Neural crest cell (in vitro differentiated cells): Measurements from ENCODE around the gene TMEM201. TPM values are rescaled to one million over a fixed set of nuclear protein-coding genes. Genes with fewer than 3 reads are reported as not detected.
A peak's percentile ranks its signal among the peaks of the same experiment; 100 is the strongest.

Source experiments
- DNase-seq: peaks from one replicate; pipeline ENCODE4 v3.0.0; 2021; ENCODE audit warnings: low read depth, mixed read lengths, low spot score
- H3K27ac Mint-ChIP-seq: one replicate; pipeline ENCODE4 v1.8.0; 2021; ENCODE audit warnings: mild to moderate bottlenecking, mixed read lengths; ENCODE audit not compliant: unreplicated experiment
- H3K27me3 Mint-ChIP-seq: 2 replicates; pipeline ENCODE4 v1.8.0; 2021; ENCODE audit warnings: low read depth, mild to moderate bottlenecking, mixed read lengths
- H3K36me3 Mint-ChIP-seq: 2 replicates; pipeline ENCODE4 v1.8.0; 2021; ENCODE audit warnings: low read depth, mild to moderate bottlenecking, mixed read lengths
- H3K4me1 Mint-ChIP-seq: 2 replicates; pipeline ENCODE4 v1.8.0; 2021; ENCODE audit warnings: mixed read lengths
- H3K4me3 Mint-ChIP-seq: one replicate; pipeline ENCODE4 v1.8.0; 2021; ENCODE audit warnings: mild to moderate bottlenecking, mixed read lengths
- H3K9me3 Mint-ChIP-seq: 2 replicates; pipeline ENCODE4 v1.8.0; 2021; ENCODE audit warnings: mixed read lengths
- total RNA-seq: library from RNA; stranded (reverse); gene quantifications from 2 replicates; pipeline ENCODE4 v1.2.1, GENCODE V29; 2021
- TF ChIP-seq, protein P1 (sequence below): fragments of 200-600 bp; sonication (generic); conservative IDR thresholded peaks from 2 replicates; pipeline ENCODE4 v1.5.0; 2021; ENCODE audit warnings: antibody characterized with exemption, mild to moderate bottlenecking

The TMEM201 gene
- total RNA-seq, 1 donor from 2014 or later: 41.4 TPM

DNA sequence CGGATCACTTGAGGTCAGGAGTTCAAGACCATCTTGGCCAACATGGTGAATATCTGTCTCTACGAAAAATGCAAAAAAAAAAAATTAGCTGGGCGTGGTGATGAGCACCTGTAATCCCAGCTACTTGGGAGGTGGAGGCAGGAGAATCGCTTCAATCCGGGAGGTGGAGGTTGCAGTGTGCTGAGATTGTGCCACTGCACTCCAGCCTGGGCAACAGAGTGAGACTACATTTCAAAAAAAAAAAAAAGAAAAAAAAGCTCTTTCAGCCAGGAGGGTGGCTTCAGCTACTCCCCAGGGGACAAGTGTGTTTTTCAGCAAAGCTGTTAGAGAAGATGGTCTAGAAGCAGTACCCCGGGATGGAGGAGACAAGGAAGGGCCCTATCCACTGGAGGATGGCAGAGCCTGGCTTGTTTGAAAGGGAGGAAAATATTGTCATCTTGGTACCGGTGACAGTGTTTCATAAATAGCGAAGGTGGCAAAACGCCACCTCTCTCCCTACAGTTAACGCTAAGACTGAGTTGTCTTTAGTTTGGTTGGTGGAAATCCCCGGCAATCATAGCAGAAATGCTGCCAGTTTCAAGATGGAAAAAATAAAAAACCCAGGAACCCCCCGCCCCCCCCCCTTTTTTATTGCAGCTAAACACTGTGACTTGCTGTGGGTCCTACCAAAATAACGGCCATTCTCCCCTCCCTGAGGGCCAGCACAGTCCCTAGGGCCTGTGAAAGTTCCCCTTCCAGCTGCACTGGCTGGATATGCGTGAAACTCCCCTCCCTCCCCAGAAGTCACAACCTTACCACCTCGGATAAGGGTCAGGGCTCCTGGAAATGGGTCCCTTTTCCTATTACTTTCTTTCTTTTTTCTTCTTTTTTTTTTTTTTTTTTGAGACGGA is 66.4 kb downstream of the TMEM201 start:
- TF ChIP-seq, protein P1, sequence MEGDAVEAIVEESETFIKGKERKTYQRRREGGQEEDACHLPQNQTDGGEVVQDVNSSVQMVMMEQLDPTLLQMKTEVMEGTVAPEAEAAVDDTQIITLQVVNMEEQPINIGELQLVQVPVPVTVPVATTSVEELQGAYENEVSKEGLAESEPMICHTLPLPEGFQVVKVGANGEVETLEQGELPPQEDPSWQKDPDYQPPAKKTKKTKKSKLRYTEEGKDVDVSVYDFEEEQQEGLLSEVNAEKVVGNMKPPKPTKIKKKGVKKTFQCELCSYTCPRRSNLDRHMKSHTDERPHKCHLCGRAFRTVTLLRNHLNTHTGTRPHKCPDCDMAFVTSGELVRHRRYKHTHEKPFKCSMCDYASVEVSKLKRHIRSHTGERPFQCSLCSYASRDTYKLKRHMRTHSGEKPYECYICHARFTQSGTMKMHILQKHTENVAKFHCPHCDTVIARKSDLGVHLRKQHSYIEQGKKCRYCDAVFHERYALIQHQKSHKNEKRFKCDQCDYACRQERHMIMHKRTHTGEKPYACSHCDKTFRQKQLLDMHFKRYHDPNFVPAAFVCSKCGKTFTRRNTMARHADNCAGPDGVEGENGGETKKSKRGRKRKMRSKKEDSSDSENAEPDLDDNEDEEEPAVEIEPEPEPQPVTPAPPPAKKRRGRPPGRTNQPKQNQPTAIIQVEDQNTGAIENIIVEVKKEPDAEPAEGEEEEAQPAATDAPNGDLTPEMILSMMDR: no peak
- no peak for DNase-seq
- Mint-ChIP-seq H3K27ac (peak overlapping the region; percentile 16), H3K27me3 (peaks cover 53% of the 10 kb centered on the region), H3K36me3 (no peaks in the 10 kb centered on the region), H3K9me3 (no peaks in the 10 kb centered on the region), H3K4me1 (peaks cover 8% of the 10 kb centered on the region), H3K4me3 (no peak overlapping the region)

DNA sequence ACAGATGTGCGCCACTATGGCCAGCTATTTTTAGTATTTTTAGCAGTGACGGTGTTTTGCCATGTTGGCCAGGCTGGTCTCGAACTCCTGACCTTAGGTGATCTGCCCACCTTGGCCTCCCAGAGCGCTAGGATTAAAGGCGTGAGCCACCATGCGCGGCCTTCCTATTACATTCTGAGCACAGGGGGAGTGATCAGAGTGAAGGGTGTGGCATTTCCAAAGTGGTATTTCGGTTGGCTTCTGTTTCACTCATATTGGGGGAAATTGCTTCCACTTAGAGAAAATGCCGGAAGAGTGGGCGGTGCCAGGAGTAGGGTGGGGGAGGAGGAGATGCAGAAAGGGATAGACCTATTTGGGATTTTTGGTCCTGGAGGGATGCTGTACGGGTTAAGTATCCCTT is 67.1 kb downstream of the TMEM201 start:
- Mint-ChIP-seq H3K9me3 (no peaks in the 10 kb centered on the region), H3K27ac (no peak overlapping the region), H3K36me3 (no peaks in the 10 kb centered on the region), H3K4me3 (no peak overlapping the region), H3K27me3 (peaks cover 45% of the 10 kb centered on the region), H3K4me1 (peaks cover 8% of the 10 kb centered on the region)
- no peak for DNase-seq
- TF ChIP-seq, protein P1: no peak

DNA sequence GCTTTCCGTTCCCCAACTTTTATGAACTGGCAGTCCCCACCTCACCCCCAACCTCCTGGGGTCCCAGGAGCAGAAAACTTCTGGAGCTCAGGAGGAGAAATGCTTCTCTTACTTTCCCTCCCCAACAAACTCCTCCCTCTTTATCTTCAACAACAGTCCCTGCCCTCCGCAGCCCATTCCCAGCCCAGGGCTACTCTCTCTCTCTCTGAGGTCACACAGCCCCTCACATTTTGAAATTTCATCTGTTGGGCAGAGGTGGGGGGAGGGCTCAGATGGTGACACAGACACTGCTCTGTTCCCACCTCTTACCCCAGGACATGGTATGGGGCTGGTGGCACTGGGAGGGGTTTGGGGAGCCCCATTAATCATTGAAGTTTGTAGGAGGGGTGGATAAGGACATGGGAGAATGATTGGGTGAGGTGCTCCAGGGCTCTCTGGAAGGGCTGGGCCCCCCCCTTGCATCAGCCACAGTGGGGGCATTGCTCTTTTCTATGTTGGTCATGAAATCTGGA is 68.9 kb downstream of the TMEM201 start:
- DNase-seq: no peak
- TF ChIP-seq, protein P1: no peak
- no peaks in the 10 kb centered on the region for H3K9me3 Mint-ChIP-seq
- no peak overlapping the region for H3K27ac Mint-ChIP-seq
- H3K27me3 Mint-ChIP-seq: peaks cover 37% of the 10 kb centered on the region
- H3K4me1 Mint-ChIP-seq: peaks cover 4% of the 10 kb centered on the region
- H3K36me3 Mint-ChIP-seq: no peaks in the 10 kb centered on the region
- H3K4me3 Mint-ChIP-seq: no peak overlapping the region

DNA sequence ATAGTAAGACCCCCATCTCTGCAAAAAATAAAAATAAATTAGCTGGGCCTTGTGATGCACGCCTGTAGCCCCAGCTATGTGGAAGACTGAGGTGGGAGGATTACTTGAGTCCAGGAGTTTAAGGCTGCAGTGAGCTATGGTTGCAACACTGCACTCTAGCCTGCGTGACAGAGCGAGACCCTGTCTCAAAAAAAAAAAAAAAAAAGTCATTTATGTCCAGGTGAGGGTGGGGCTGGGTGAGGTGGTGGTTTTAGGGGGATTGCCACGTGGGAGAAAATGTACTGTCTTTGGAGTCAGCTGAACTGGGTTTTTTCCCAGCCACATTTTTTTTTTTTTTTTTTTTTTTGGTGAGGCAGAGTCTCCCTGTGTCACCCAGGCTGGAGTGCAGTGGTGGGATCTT is 69.5 kb downstream of the TMEM201 start:
- no peak overlapping the region for H3K27ac Mint-ChIP-seq
- H3K27me3 Mint-ChIP-seq: peaks cover 31% of the 10 kb centered on the region
- no peaks in the 10 kb centered on the region for H3K9me3 Mint-ChIP-seq
- TF ChIP-seq, protein P1: no peak
- H3K4me1 Mint-ChIP-seq: peaks cover 4% of the 10 kb centered on the region
- no peaks in the 10 kb centered on the region for H3K36me3 Mint-ChIP-seq
- no peak overlapping the region for H3K4me3 Mint-ChIP-seq
- no peak for DNase-seq

DNA sequence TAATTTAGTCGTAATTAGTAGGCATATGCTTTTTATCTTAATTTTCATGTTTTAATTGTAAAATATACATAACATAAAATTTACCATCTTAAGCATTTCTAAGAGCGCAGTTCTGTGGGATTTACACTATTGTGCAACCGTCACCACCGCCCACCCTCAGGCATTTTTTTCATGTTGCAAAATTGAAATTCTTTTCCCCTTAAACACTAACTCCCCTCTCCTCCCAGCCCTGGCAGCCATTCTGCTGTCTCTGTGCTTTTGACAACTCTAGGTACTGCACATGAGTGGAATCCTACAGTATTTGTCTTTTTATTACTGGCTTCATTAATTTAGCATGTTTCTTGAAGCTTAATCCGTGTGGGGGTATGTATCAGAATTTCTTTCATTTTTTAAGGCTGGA is 70.6 kb downstream of the TMEM201 start:
- H3K4me3 Mint-ChIP-seq: no peak overlapping the region
- H3K4me1 Mint-ChIP-seq: peaks cover 4% of the 10 kb centered on the region
- no peaks in the 10 kb centered on the region for H3K9me3 Mint-ChIP-seq
- H3K36me3 Mint-ChIP-seq: no peaks in the 10 kb centered on the region
- no peak overlapping the region for H3K27ac Mint-ChIP-seq
- peaks cover 20% of the 10 kb centered on the region for H3K27me3 Mint-ChIP-seq
- TF ChIP-seq, protein P1: no peak
- DNase-seq: no peak
